SU-DHL-6 (cell line): ENCODE results near the gene CD99L2.

Experiments used
- H2AFZ ChIP-seq: fragments of 200-600 bp; sonication (generic); 2 replicates; pipeline ENCODE4 v1.6.1; 2014; ENCODE audit warnings: low read depth, mild to moderate bottlenecking, moderate library complexity, mixed read lengths, antibody characterized with exemption, low read length; ENCODE audit not compliant: severe bottlenecking
- H3F3A ChIP-seq: fragments of 200-600 bp; shearing (Covaris generic); 2 replicates; pipeline ENCODE4 v1.6.0; 2016; ENCODE audit warnings: antibody characterized with exemption, mild to moderate bottlenecking; ENCODE audit not compliant: insufficient read depth
- H3K27ac ChIP-seq: fragments of 200-600 bp; sonication (generic); 2 replicates; pipeline ENCODE4 v1.5.1; 2016; ENCODE audit warnings: low read depth, mild to moderate bottlenecking, low read length, moderate library complexity, mixed read lengths
- H3K27me3 ChIP-seq: fragments of 200-600 bp; sonication (generic), shearing (Covaris generic); 2 replicates; pipeline ENCODE4 v1.6.0; 2014; ENCODE audit warnings: mild to moderate bottlenecking, low read length
- H3K36me3 ChIP-seq: fragments of 200-600 bp; sonication (generic); 2 replicates; pipeline ENCODE4 v1.6.1; 2014; ENCODE audit warnings: mild to moderate bottlenecking, low read length, mixed read lengths
- H3K4me2 ChIP-seq: fragments of 300-600, 200-600 bp; shearing (Covaris generic), sonication (generic); 2 replicates; pipeline ENCODE4 v1.6.0; 2014; ENCODE audit warnings: low read length, low read depth, mild to moderate bottlenecking; ENCODE audit not compliant: poor library complexity, severe bottlenecking
- H3K4me3 ChIP-seq: fragments of 200-600 bp; sonication (generic); 2 replicates; pipeline ENCODE4 v1.5.1; 2014; ENCODE audit warnings: antibody characterized with exemption, low read length, mild to moderate bottlenecking, mixed read lengths; ENCODE audit not compliant: insufficient read depth, poor library complexity, severe bottlenecking
- H3K79me2 ChIP-seq: fragments of 200-600 bp; sonication (generic); 2 replicates; pipeline ENCODE4 v1.6.1; 2014; ENCODE audit warnings: mild to moderate bottlenecking, low read length, moderate library complexity; ENCODE audit not compliant: insufficient read depth
- H3K9ac ChIP-seq: fragments of 200-600 bp; sonication (generic); 2 replicates; pipeline ENCODE4 v1.7.0; 2014; ENCODE audit warnings: mild to moderate bottlenecking, low read length
- H3K9me2 ChIP-seq: fragments of 200-600 bp; sonication (generic); replicated peaks from 2 replicates; pipeline ENCODE4 v1.6.1; 2014; ENCODE audit warnings: low read length; ENCODE audit not compliant: insufficient read depth
- H3K9me3 ChIP-seq: fragments of 200-600 bp; sonication (generic); 2 replicates; pipeline ENCODE4 v1.6.1; 2014; ENCODE audit warnings: low read length, mixed read lengths; ENCODE audit not compliant: insufficient read depth
- H4K20me1 ChIP-seq: fragments of 200-600 bp; sonication (generic); 2 replicates; pipeline ENCODE4 v1.6.1; 2014; ENCODE audit warnings: low read depth, mild to moderate bottlenecking, antibody characterized with exemption, low read length, moderate library complexity, mixed read lengths
- CTCF ChIP-seq: fragments of 200-600 bp; sonication (generic); IDR thresholded peaks from one replicate; pipeline ENCODE4 v1.5.1; 2017; ENCODE audit warnings: antibody characterized with exemption, mild to moderate bottlenecking, low read length, moderate library complexity; ENCODE audit not compliant: insufficient read depth, poor library complexity, severe bottlenecking
- EZH2phosphoT487 ChIP-seq: fragments of 200-600 bp; sonication (generic), shearing (Covaris generic); conservative IDR thresholded peaks from 2 replicates; pipeline ENCODE4 v1.6.1; 2018; ENCODE audit warnings: mild to moderate bottlenecking, antibody characterized with exemption, low read length, moderate library complexity, mixed read lengths

Gene CD99L2

DNA sequence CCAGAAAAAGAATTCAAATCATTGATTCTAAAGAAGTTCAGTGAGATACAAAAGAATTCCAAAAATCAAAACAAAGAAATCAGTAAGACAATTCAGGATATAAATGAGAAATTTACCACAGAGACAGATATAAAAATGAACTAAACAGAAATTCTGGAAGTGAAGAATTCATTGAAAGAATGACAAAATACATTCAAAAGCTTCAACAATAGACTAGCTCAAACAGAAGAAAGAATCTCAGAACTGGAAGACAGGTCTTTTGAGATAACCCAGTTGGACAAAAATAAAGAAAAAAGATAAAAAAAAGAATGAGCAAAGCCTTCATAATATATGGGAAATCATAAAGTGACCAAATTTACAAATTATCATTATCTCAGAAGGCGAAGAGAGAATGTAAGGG lies 41.7 kb downstream of the CD99L2 start:
- Histone ChIP-seq H2AFZ (no peak overlapping the region), H3K9ac (no peak overlapping the region), H3K4me3 (no peak overlapping the region), H4K20me1 (no peaks in the 10 kb centered on the region), H3F3A (no peaks in the 10 kb centered on the region), H3K4me2 (no peak overlapping the region), H3K27ac (no peak overlapping the region), H3K9me2 (no peaks in the 10 kb centered on the region), H3K27me3 (no peaks in the 10 kb centered on the region), H3K36me3 (no peaks in the 10 kb centered on the region), H3K9me3 (no peaks in the 10 kb centered on the region), H3K79me2 (no peaks in the 10 kb centered on the region)
- TF ChIP-seq EZH2phosphoT487 (no peak), CTCF (no peak)

DNA sequence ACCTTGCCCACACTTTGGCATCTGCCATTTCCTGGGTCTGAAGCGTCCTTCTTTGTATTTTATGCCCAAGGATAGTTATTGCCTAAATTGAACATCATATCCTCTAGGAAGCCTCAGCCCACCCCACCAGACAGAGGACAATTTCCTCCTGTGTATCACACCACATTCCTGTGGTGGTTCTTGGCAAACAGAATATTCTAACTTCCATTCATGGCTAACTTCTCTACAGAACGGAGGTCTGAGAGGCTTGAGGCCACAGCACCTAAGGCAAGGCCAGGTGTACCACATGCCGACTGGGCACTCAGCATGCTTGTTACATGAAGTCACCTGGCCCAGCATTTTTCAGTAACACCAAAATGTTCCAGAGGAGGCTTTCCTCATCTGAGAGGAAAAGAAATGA lies 42.4 kb downstream of the CD99L2 start:
- Histone ChIP-seq H3K27ac (no peak overlapping the region), H3K9ac (no peak overlapping the region), H2AFZ (no peak overlapping the region), H3K27me3 (no peaks in the 10 kb centered on the region), H3F3A (no peaks in the 10 kb centered on the region), H3K9me2 (no peaks in the 10 kb centered on the region), H3K36me3 (no peaks in the 10 kb centered on the region), H3K4me3 (no peak overlapping the region), H4K20me1 (no peaks in the 10 kb centered on the region), H3K9me3 (no peaks in the 10 kb centered on the region), H3K79me2 (no peaks in the 10 kb centered on the region), H3K4me2 (no peak overlapping the region)
- no peak for TF ChIP-seq CTCF
- TF ChIP-seq EZH2phosphoT487 = no peak

DNA sequence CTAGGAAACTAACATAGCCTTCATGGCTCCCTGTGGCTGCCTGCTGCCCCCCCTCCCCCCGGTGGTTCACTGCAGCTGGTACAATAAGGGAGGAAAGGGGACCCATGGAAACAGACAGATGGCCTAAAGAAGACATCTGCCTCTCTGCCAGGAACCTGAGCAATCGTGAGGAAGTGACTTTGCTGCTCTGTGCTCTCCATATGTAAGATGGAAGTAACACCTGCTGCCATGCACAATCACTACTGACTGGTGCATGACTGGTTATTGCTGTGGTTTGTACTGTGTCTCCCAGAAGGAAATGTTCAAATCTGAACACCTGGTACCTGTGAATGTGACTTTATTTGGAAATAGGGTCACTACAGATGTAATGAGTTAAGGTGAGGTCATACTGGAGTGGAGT lies 43.6 kb downstream of the CD99L2 start:
- no peaks in the 10 kb centered on the region for H3K79me2 ChIP-seq
- no peak overlapping the region for H3K4me3 ChIP-seq
- no peak overlapping the region for H3K4me2 ChIP-seq
- H3K9ac ChIP-seq = no peak overlapping the region
- no peak overlapping the region for H2AFZ ChIP-seq
- no peaks in the 10 kb centered on the region for H3K9me3 ChIP-seq
- no peaks in the 10 kb centered on the region for H3K27me3 ChIP-seq
- no peak for TF ChIP-seq CTCF
- TF ChIP-seq EZH2phosphoT487 = no peak
- H3F3A ChIP-seq = no peaks in the 10 kb centered on the region
- H3K27ac ChIP-seq = no peak overlapping the region
- H3K9me2 ChIP-seq = no peaks in the 10 kb centered on the region
- H4K20me1 ChIP-seq = no peaks in the 10 kb centered on the region
- no peaks in the 10 kb centered on the region for H3K36me3 ChIP-seq
